Right lobe of liver (tissue), 6 donors: ENCODE measurements around the gene CCNB1. TPM values are rescaled to one million over a fixed set of nuclear protein-coding genes. Genes with fewer than 3 reads are reported as not detected.

Experiments
- ATAC-seq, 4 donors: fragments of 200-7000 bp; cut with Tn5 transposase; one replicate each; pipeline ENCODE4 v1.9.1; 2020; ENCODE audit warnings: mild to moderate bottlenecking in 4 of 4, moderate library complexity in 4 of 4
- DNase-seq, 3 donors: peaks; one replicate each; pipeline ENCODE4 v3.0.0-alpha.2; 2020
- H3K27ac ChIP-seq, 3 donors: fragments of 200-600 bp; one replicate each; pipeline ENCODE4 v1.8.0; 2022
- H3K27me3 ChIP-seq, 2 donors: fragments of 200-600 bp; one replicate each; pipeline ENCODE4 v1.8.0; 2022
- H3K36me3 ChIP-seq, 4 donors: fragments of 200-600 bp; sonication (generic) in 1 of 4; one replicate each; pipeline versions ENCODE4 v1.5.1 to v1.8.0; 2017 to 2022; ENCODE audit warnings: control low read depth in 1 of 4
- H3K4me1 ChIP-seq, 4 donors: fragments of 200-600 bp; sonication (generic) in 1 of 4; one replicate each; pipeline versions ENCODE4 v1.5.1 to v1.8.0; 2017 to 2022; ENCODE audit warnings: control low read depth in 1 of 4
- H3K4me3 ChIP-seq, 3 donors: fragments of 200-600 bp; one replicate each; pipeline ENCODE4 v1.8.0; 2022
- H3K9me3 ChIP-seq, 4 donors: fragments of 200-600 bp; sonication (generic) in 1 of 4; one replicate each; pipeline versions ENCODE4 v1.5.1 to v1.8.0; 2017 to 2022; ENCODE audit warnings: control low read depth in 1 of 4
- POLR2A ChIP-seq: fragments of 450-650 bp; IDR thresholded peaks from one replicate; pipeline ENCODE4 v1.6.1; 2017; ENCODE audit warnings: antibody characterized with exemption, mild to moderate bottlenecking
- WGBS: methylation state at CpG from one replicate; pipeline ENCODE4 v1.1.6; 2018; ENCODE audit warnings: low coverage, low lambda C conversion rate; ENCODE audit not compliant: insufficient coverage; ENCODE audit errors: missing lambda C conversion rate; 5-methylcytosine and 5-hydroxymethylcytosine counted together
- intact Hi-C, 2 donors: fragments of 100-400 bp; cut with DNase I; formaldehyde crosslinking; loops; one replicate each; pipeline versions ENCODE4 v1.11.2 to v1.14.1; 2022
- total RNA-seq, 6 experiments: library from RNA; depleted of rRNA in 2 of 6; stranded (reverse); fragments of >200 nt in 2 of 6; fragmentation: NEBNext Ultra II Directional in 3 of 6; extraction: Animal tissue kit (Norgen Biotek cat#: 25700) in 3 of 6; gene quantifications; one replicate each; pipeline versions ENCODE4 v1.1.0 to v1.2.4, GENCODE V29; 2016 to 2023
- TF ChIP-seq, protein P1 (sequence below), 4 donors: fragments of 200-600 bp in 3 of 4; fragments of 450-650 bp in 1 of 4; IDR thresholded peaks; one replicate each; pipeline versions ENCODE4 v1.5.1 to v1.8.0; 2016 to 2022; ENCODE audit warnings: antibody characterized with exemption in 4 of 4, mild to moderate bottlenecking in 2 of 4
- donor health status: DM: no; HTN: yes; CAD: no.
- donor health status: DM: no; HTN: no; CAD: no.
- donor health status: DM: no; HTN: no; CAD: no.
- donor health status: DM: no; HTN: yes; CAD: no.
- donor health status: DM: no; HTN: yes; CAD: no.

Gene CCNB1
- total RNA-seq, 6 experiments from 2014 or later = 1.9 to 5.9 (median 3.7) TPM

GRCh38 chr5:69188811-69189161 lies 21.8 kb downstream of the CCNB1 start:
- WGBS = 15% methylated on average over 7 of the region's 8 CpGs
- H3K27ac ChIP-seq = peak overlapping the region in 2 of 3 donors; percentile 33 to 43

DNA sequence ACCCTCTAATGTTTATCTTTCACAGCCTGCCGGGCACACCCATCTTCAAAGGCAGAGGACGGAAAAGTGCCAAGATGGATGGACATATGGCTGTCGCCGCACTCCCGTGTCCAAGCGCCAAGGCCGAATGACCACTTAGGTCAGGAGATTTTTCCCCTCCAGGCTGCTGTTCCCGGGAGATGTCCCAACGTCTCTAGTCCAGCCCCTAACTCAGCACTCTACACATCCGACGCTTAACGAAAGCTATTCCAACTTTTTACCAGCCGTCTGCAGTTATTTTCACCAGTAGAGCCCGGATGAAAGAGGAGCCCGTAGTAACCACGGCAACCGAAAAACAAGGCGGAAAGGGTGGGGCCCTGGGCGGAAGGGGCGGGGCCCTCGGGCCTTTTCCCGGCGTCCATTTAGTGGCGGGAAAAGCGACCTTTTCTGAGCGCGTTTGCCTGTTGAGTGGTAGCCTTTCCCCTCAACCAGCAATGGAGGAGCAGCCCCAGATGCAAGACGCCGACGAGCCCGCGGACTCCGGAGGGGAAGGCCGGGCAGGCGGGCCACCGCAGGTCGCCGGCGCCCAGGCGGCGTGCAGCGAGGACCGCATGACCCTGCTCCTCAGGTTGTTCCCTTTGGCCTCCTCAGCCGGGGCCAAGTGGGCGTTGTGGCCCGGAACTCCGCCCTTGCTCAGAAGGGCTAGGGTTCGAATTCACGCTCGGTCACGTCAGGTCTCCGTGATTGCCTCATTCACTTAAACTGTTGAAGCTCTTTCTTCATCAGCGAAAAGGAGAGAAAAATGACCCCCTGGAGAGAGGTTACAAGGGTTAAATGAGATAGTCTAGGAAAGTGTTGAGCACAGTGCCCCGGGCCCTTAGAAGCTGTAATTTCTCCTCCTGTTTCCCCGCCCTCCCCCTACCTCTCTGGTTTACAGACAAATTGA lies 22.5 kb downstream of the CCNB1 start, which contains the start of gene CENPH:
Gene CENPH, plus strand, starts transcription at position 422 of the 925 bp plus-strand sequence. Its CDS starts 52 bp downstream, at position 474.
- DNase-seq = peak; percentile 90 to 92 (median 91)
- TF ChIP-seq, protein P1, sequence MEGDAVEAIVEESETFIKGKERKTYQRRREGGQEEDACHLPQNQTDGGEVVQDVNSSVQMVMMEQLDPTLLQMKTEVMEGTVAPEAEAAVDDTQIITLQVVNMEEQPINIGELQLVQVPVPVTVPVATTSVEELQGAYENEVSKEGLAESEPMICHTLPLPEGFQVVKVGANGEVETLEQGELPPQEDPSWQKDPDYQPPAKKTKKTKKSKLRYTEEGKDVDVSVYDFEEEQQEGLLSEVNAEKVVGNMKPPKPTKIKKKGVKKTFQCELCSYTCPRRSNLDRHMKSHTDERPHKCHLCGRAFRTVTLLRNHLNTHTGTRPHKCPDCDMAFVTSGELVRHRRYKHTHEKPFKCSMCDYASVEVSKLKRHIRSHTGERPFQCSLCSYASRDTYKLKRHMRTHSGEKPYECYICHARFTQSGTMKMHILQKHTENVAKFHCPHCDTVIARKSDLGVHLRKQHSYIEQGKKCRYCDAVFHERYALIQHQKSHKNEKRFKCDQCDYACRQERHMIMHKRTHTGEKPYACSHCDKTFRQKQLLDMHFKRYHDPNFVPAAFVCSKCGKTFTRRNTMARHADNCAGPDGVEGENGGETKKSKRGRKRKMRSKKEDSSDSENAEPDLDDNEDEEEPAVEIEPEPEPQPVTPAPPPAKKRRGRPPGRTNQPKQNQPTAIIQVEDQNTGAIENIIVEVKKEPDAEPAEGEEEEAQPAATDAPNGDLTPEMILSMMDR (IDR thresholded peaks at IDR 0.05) = no peak
- TF ChIP-seq POLR2A = no peak
- 2% methylated on average over 21 of the region's 55 CpGs for WGBS
- peak; percentile 99 to 100 (median 100) for ATAC-seq
- peak within 1 kb of the TSS; percentile 74 to 93 (median 88) for H3K4me3 ChIP-seq
- no peaks in the 10 kb centered on the region for H3K9me3 ChIP-seq
- H3K27ac ChIP-seq = peak within 1 kb of the TSS in 2 of 3 donors; percentile 33 to 43
- no peaks in the 10 kb centered on the region for H3K27me3 ChIP-seq
- H3K36me3 ChIP-seq = no peaks in the 10 kb centered on the region
- H3K4me1 ChIP-seq = peaks cover 0 to 6% (median 3%) of the 10 kb centered on the region in 4 donors
- intact Hi-C loops = no loop called here

More at GRCh38 chr5:69188811-69189161, 21.8 kb downstream of the CCNB1 start:
- Histone ChIP-seq H3K4me1 (peaks cover 0 to 6% (median 3%) of the 10 kb centered on the region in 4 donors), H3K36me3 (no peaks in the 10 kb centered on the region), H3K27me3 (no peaks in the 10 kb centered on the region), H3K9me3 (no peaks in the 10 kb centered on the region), H3K4me3 (peak overlapping the region; percentile 74 to 93 (median 88))
- ATAC-seq (no peak), DNase-seq (no peak)
- intact Hi-C loops = no loop called here
- TF ChIP-seq POLR2A = no peak
- TF ChIP-seq, protein P1 (IDR thresholded peaks at IDR 0.05) = no peak

- no peak for ATAC-seq
- no peaks in the 10 kb centered on the region for H3K9me3 ChIP-seq
- intact Hi-C loops = no loop called here
- H3K4me1 ChIP-seq = peaks cover 0 to 7% (median 0%) of the 10 kb centered on the region in 4 donors
- no peak overlapping the region for H3K4me3 ChIP-seq
- no peaks in the 10 kb centered on the region for H3K36me3 ChIP-seq
- WGBS = 100% methylated on average over 1 of the region's 1 CpG
- no peaks in the 10 kb centered on the region for H3K27me3 ChIP-seq
- no peak for TF ChIP-seq POLR2A
- TF ChIP-seq, protein P1 (IDR thresholded peaks at IDR 0.05) = no peak
- no peak for DNase-seq
- H3K27ac ChIP-seq = no peak overlapping the region
Observed at GRCh38 chr5:69202497-69202896, 35.5 kb downstream of the CCNB1 start.

DNA sequence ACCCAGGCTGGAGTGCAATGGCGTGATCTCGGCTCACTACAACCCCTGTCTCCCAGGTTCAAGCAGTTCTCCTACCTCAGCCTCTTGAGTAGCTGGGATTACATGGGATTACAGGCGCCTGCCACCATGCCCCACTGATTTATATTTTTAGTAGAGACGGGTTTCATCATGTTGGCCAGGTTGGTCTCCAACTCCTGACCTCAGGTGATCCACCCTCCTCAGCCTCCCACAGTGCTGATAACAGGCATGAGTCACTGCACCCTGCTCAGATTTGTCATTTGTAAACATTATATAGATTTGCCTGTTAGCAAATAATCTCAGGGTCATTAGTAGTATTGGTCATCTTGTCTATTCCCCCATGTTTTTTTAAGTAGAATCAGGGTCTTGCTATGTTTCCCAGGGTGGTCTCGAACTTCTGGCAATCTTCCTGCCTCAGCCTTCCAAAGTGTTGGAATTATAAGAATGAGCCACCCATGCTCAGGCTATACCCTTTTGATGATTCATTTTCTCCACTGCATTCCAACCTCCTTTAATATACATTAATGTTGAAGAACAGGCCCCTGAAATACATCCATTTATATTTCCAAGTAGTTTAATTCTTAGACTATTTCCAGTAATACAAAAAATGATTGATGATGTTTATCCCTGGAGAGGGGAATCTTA lies 39.7 kb downstream of the CCNB1 start:
- no peaks in the 10 kb centered on the region for H3K36me3 ChIP-seq
- TF ChIP-seq POLR2A = no peak
- TF ChIP-seq, protein P1 (IDR thresholded peaks at IDR 0.05) = no peak
- intact Hi-C loops = no loop called here
- H3K27me3 ChIP-seq = no peaks in the 10 kb centered on the region
- WGBS = 62% methylated on average over 2 of the region's 5 CpGs
- DNase-seq (peak in 1 of 3 donors; percentile 45), ATAC-seq (peak in 2 of 4 donors; percentile 65 to 78)
- no peak overlapping the region for H3K27ac ChIP-seq
- H3K4me1 ChIP-seq = peaks cover 0 to 7% (median 0%) of the 10 kb centered on the region in 4 donors
- no peak overlapping the region for H3K4me3 ChIP-seq
- no peaks in the 10 kb centered on the region for H3K9me3 ChIP-seq
